CD14-positive monocyte (primary cell): ENCODE results near the gene CSKMT. TPM values are rescaled to one million over a fixed set of nuclear protein-coding genes. Genes with fewer than 3 reads are reported as not detected.

Source experiments
- DNase-seq, 3 donors: peaks; one replicate each; pipeline ENCODE4 v3.0.0-alpha.2; 2011 to 2022
- H2AFZ ChIP-seq: 2 replicates; pipeline ENCODE4 v1.6.0; 2012; ENCODE audit warnings: mild to moderate bottlenecking, low read depth, low read length, inconsistent platforms; ENCODE audit not compliant: insufficient read depth, poor library complexity, severe bottlenecking
- H3K27ac ChIP-seq, 2 donors: 1 replicate in 1 of 2; 2 replicates in 1 of 2; pipeline ENCODE4 v1.5.1; 2012 to 2013; ENCODE audit warnings: low read length in 2 of 2, control low read depth in 1 of 2, inconsistent platforms in 1 of 2, low read depth in 1 of 2, mild to moderate bottlenecking in 1 of 2
- H3K27me3 ChIP-seq, 2 donors: one replicate each; pipeline versions ENCODE4 v1.6.0 to v1.6.1; 2011 to 2013; ENCODE audit warnings: low read length in 2 of 2; ENCODE audit not compliant: control insufficient read depth in 2 of 2, insufficient read depth in 2 of 2
- H3K36me3 ChIP-seq, 2 donors: replicated peaks in 1 of 2; 1 replicate in 1 of 2; 2 replicates in 1 of 2; pipeline versions ENCODE4 v1.5.1 to v1.6.1; 2012 to 2013; ENCODE audit warnings: low read length in 2 of 2, control low read depth in 1 of 2, inconsistent platforms in 1 of 2, mild to moderate bottlenecking in 1 of 2; ENCODE audit not compliant: insufficient read depth in 2 of 2, control insufficient read depth in 1 of 2
- H3K4me1 ChIP-seq, 2 donors: 1 replicate in 1 of 2; 2 replicates in 1 of 2; pipeline versions ENCODE4 v1.5.1 to v1.6.1; 2012 to 2013; ENCODE audit warnings: low read length in 2 of 2, control low read depth in 1 of 2, inconsistent platforms in 1 of 2, mild to moderate bottlenecking in 1 of 2, moderate library complexity in 1 of 2; ENCODE audit not compliant: insufficient read depth in 2 of 2, control insufficient read depth in 1 of 2
- H3K4me2 ChIP-seq: replicated peaks from 2 replicates; pipeline ENCODE3; 2012; ENCODE audit warnings: low read length, moderate library complexity, mild to moderate bottlenecking; ENCODE audit not compliant: poor library complexity, severe bottlenecking; ENCODE audit errors: extremely low read depth
- H3K4me3 ChIP-seq, 3 experiments: fragments of 200-600 bp in 1 of 3; sonication (generic) in 1 of 3; replicated peaks in 1 of 3; 1 replicate in 2 of 3; 2 replicates in 1 of 3; pipeline ENCODE4 v1.5.1; 2011 to 2013; ENCODE audit warnings: low read length in 3 of 3, mild to moderate bottlenecking in 3 of 3, control low read depth in 2 of 3, low read depth in 2 of 3, inconsistent platforms in 1 of 3, moderate library complexity in 1 of 3
- H3K79me2 ChIP-seq: 2 replicates; pipeline ENCODE4 v1.6.0; 2012; ENCODE audit warnings: mild to moderate bottlenecking, control low read depth, inconsistent platforms, low read length, moderate library complexity; ENCODE audit not compliant: insufficient read depth
- H3K9ac ChIP-seq: 2 replicates; pipeline ENCODE4 v1.6.0; 2017; ENCODE audit warnings: low read length, mild to moderate bottlenecking; ENCODE audit not compliant: insufficient read depth, poor library complexity, severe bottlenecking
- H3K9me3 ChIP-seq, 2 donors: replicated peaks in 1 of 2; 1 replicate in 1 of 2; 2 replicates in 1 of 2; pipeline versions ENCODE4 v1.5.1 to v1.6.1; 2012 to 2013; ENCODE audit warnings: low read length in 2 of 2, control low read depth in 1 of 2; ENCODE audit not compliant: control insufficient read depth in 1 of 2, insufficient read depth in 1 of 2
- H4K20me1 ChIP-seq: 2 replicates; pipeline ENCODE4 v1.6.0; 2012; ENCODE audit warnings: mild to moderate bottlenecking, low read length, control low read depth, moderate library complexity; ENCODE audit not compliant: insufficient read depth
- H3K27ac Mint-ChIP-seq, 7 donors: one replicate each; pipeline ENCODE4 v1.8.0; 2020; ENCODE audit warnings: mild to moderate bottlenecking in 7 of 7, mixed read lengths in 7 of 7, moderate library complexity in 6 of 7, inconsistent platforms in 2 of 7
- H3K27me3 Mint-ChIP-seq, 3 donors: one replicate each; pipeline ENCODE4 v1.8.0; 2021 to 2022; ENCODE audit warnings: low read depth in 3 of 3, mild to moderate bottlenecking in 3 of 3, mixed read lengths in 3 of 3, moderate library complexity in 3 of 3, inconsistent platforms in 1 of 3
- H3K36me3 Mint-ChIP-seq, 2 donors: one replicate each; pipeline ENCODE4 v1.8.0; 2020; ENCODE audit warnings: mixed read lengths in 2 of 2, inconsistent platforms in 1 of 2, mild to moderate bottlenecking in 1 of 2
- H3K4me1 Mint-ChIP-seq: one replicate; pipeline ENCODE4 v1.8.0; 2020; ENCODE audit warnings: mild to moderate bottlenecking, mixed read lengths
- H3K4me3 Mint-ChIP-seq, 2 donors: one replicate each; pipeline ENCODE4 v1.8.0; 2020; ENCODE audit warnings: mild to moderate bottlenecking in 2 of 2, mixed read lengths in 2 of 2, moderate library complexity in 1 of 2
- H3K9me3 Mint-ChIP-seq, 7 donors: one replicate each; pipeline ENCODE4 v1.8.0; 2020 to 2022; ENCODE audit warnings: mixed read lengths in 7 of 7, mild to moderate bottlenecking in 6 of 7, moderate library complexity in 6 of 7, inconsistent platforms in 2 of 7
- WGBS: methylation state at CpG from one replicate; pipeline ENCODE4 v1.1.5; 2013; ENCODE audit warnings: missing lambda C conversion rate; ENCODE audit not compliant: insufficient coverage; 5-methylcytosine and 5-hydroxymethylcytosine counted together
- intact Hi-C, 2 donors: fragments of 100-400 bp; cut with micrococcal nuclease; formaldehyde crosslinking; loops; one replicate each; pipeline versions ENCODE4 v1.15.0 to v1.15.1; 2023
- polyA plus RNA-seq, 3 donors: library from polyadenylated mRNA; depleted of rRNA in 1 of 3; unstranded in 2 of 3; stranded (reverse) in 1 of 3; fragments of 300-500 nt in 2 of 3; fragments of >200 nt in 1 of 3; fragmentation: Illumina TruSeq in 2 of 3; gene quantifications; 1 replicate in 2 of 3; 2 replicates in 1 of 3; pipeline ENCODE4 v1.2.3, GENCODE V29; 2012 to 2021
- TF ChIP-seq, protein P1 (sequence below): fragments of 200-600 bp; IDR thresholded peaks from one replicate; pipeline ENCODE4 v1.8.0; 2022; ENCODE audit warnings: antibody characterized with exemption, mild to moderate bottlenecking

The CSKMT gene
- polyA plus RNA-seq, 3 donors = 0.73 to 4.9 (median 1.4) TPM

DNA sequence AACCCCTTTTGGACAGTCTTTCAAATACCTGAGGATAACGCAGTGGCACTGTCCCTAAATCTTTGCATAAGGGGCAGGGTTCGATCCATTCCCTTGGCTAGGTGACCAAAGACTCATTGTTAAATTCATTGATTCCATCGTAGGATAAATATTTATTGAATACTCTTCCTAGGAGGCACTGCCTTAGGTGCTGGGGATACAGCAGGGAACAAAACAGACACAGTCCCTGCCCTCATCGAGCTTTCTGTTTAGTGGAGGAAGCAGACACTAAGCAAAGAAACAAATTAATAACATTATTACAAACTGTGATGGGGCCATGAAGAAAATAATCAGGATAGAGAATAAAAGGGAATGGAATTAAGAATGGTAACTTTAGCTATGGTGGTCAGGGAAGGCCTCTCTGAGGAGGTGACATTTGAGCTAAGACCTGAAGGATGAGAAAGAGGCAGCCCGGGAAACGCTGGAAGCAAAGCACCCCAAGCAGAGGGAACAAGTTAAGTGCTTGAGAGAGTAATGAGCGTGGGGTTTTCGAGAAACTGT lies 44.0 kb upstream of the CSKMT start:
- Histone ChIP-seq H4K20me1 (no peaks in the 10 kb centered on the region), H3K9me3 (no peaks in the 10 kb centered on the region), H3K4me1 (peaks cover 18 to 24% of the 10 kb centered on the region in 2 donors), H2AFZ (peak overlapping the region; percentile 91), H3K79me2 (peaks cover 21% of the 10 kb centered on the region), H3K4me2 (peak overlapping the region; percentile 97), H3K27ac (peak overlapping the region; percentile 76 to 95), H3K9ac (peak overlapping the region; percentile 72), H3K36me3 (peaks cover 21 to 38% of the 10 kb centered on the region in 2 donors), H3K27me3 (no peaks in the 10 kb centered on the region), H3K4me3 (peak overlapping the region; percentile 69 to 91 (median 87))
- intact Hi-C loops = no loop called here
- H3K27ac Mint-ChIP-seq = peak overlapping the region; percentile 84 to 97 (median 94)
- WGBS = 16% methylated on average over 5 of the region's 8 CpGs
- no peak for DNase-seq
- H3K36me3 Mint-ChIP-seq = peaks cover 33 to 50% of the 10 kb centered on the region in 2 donors
- TF ChIP-seq, protein P1, sequence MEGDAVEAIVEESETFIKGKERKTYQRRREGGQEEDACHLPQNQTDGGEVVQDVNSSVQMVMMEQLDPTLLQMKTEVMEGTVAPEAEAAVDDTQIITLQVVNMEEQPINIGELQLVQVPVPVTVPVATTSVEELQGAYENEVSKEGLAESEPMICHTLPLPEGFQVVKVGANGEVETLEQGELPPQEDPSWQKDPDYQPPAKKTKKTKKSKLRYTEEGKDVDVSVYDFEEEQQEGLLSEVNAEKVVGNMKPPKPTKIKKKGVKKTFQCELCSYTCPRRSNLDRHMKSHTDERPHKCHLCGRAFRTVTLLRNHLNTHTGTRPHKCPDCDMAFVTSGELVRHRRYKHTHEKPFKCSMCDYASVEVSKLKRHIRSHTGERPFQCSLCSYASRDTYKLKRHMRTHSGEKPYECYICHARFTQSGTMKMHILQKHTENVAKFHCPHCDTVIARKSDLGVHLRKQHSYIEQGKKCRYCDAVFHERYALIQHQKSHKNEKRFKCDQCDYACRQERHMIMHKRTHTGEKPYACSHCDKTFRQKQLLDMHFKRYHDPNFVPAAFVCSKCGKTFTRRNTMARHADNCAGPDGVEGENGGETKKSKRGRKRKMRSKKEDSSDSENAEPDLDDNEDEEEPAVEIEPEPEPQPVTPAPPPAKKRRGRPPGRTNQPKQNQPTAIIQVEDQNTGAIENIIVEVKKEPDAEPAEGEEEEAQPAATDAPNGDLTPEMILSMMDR = no peak
- H3K4me3 Mint-ChIP-seq = peak overlapping the region; percentile 96 to 99
- H3K4me1 Mint-ChIP-seq = peaks cover 18% of the 10 kb centered on the region
- no peaks in the 10 kb centered on the region for H3K9me3 Mint-ChIP-seq
- no peaks in the 10 kb centered on the region for H3K27me3 Mint-ChIP-seq

DNA sequence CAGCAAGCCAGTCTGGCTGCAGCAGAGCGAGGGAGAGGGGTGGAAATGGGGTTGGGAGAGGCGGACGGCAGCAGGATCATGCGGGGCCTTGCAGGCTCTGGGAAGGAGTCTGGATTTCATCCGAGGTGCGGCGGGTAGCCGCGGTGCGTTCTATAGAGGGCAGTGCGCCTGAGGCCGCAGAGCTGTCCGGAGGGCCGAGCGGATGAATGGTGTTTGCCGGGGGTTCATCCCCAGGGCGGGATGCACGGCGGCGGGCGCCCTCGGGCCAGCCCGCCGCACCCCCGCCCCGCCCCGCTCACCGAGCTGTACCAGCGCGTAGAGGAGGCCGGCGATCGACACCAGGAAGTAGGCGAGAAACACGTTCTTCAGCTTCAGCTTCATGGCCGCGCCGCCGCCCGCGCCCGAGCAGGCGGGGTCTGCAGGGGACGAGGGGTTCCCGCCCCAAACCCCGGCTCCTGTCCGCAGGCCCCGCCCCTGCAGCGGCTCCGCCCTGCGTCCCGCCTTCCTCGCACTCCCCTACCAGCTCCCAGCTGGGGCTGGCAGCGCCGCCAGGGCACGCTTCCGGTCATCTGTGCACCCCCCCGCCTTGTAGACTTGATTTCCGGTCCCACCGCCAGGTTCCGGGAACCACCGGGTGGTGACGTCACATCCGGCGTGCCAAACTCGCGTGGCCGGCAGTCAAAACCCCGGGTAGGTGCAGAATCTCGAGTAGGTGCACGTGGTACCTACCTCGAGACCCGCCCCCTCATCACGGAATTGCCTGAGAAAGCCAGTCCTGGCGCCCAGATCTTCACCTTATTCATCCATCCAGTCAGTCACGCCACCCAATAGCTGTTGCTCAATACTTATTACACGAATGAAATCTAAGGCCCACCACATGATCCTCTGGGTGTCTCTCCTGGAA lies 43.3 kb upstream of the CSKMT start, which contains the start of gene B3GAT3:
Gene B3GAT3 (minus strand): TSS at position 420 of the 904 bp plus-strand sequence. CDS start 39 bp downstream, at position 381.
- H3K9ac ChIP-seq = peak within 1 kb of the TSS; percentile 72
- H3K4me1 ChIP-seq = peaks cover 18 to 24% of the 10 kb centered on the region in 2 donors
- H3K27me3 ChIP-seq = no peaks in the 10 kb centered on the region
- peak within 1 kb of the TSS; percentile 76 to 95 for H3K27ac ChIP-seq
- H3K4me1 Mint-ChIP-seq = peaks cover 18% of the 10 kb centered on the region
- peak within 1 kb of the TSS; percentile 91 for H2AFZ ChIP-seq
- peak within 1 kb of the TSS; percentile 69 to 91 (median 87) for H3K4me3 ChIP-seq
- peaks cover 33 to 50% of the 10 kb centered on the region in 2 donors for H3K36me3 Mint-ChIP-seq
- TF ChIP-seq, protein P1 = no peak
- H3K4me2 ChIP-seq = peak within 1 kb of the TSS; percentile 97
- H3K36me3 ChIP-seq = peaks cover 22 to 38% of the 10 kb centered on the region in 2 donors
- H3K27me3 Mint-ChIP-seq = peaks cover 0 to under 1% (median 0%) of the 10 kb centered on the region in 3 donors
- no peaks in the 10 kb centered on the region for H3K9me3 ChIP-seq
- no peaks in the 10 kb centered on the region for H4K20me1 ChIP-seq
- peak; percentile 99 to 100 (median 100) for DNase-seq
- intact Hi-C loops = no loop called here
- H3K27ac Mint-ChIP-seq = peak within 1 kb of the TSS; percentile 94 to 97 (median 97)
- under 1% methylated on average over 75 of the region's 77 CpGs for WGBS
- H3K4me3 Mint-ChIP-seq = peak within 1 kb of the TSS; percentile 96 to 99
- H3K9me3 Mint-ChIP-seq = no peaks in the 10 kb centered on the region
- H3K79me2 ChIP-seq = peaks cover 21% of the 10 kb centered on the region
